HG02623 (cell line): ENCODE measurements around the gene COX14.
"Not testable (repeated sequence)": the region's sequence is repeated elsewhere in the genome, so short reads cannot be mapped to it uniquely, and the experiment has no call there.

ENCODE experiments used
- ATAC-seq: cut with Tn5 transposase; IDR thresholded peaks from one replicate; pipeline ENCODE4 v1.9.1; 2021; ENCODE audit warnings: moderate library complexity; ENCODE audit not compliant: unreplicated experiment

COX14 gene

GRCh38 chr12:50151047-50151687 is 39.1 kb downstream of the COX14 start:
- ATAC-seq = no peak

GRCh38 chr12:50154947-50155346 is 42.9 kb downstream of the COX14 start:
- ATAC-seq = not testable (repeated sequence)

GRCh38 chr12:50156641-50157040 is 44.6 kb downstream of the COX14 start:
- no peak for ATAC-seq

- ATAC-seq = no peak
These were observed 45.2 kb downstream of the COX14 start for GRCh38 chr12:50157259-50157658.

GRCh38 chr12:50160643-50161042 is 48.6 kb downstream of the COX14 start:
- no peak for ATAC-seq

- ATAC-seq = no peak
These were observed 50.2 kb downstream of the COX14 start for GRCh38 chr12:50162230-50162629.

- ATAC-seq = no peak
These were observed 52.9 kb downstream of the COX14 start for GRCh38 chr12:50164963-50165362.

- ATAC-seq = no peak
These were observed 54.7 kb downstream of the COX14 start for GRCh38 chr12:50166799-50167048.

- ATAC-seq = peak; percentile 95
These were observed 55.2 kb downstream of the COX14 start, which contains the start of gene CERS5 for GRCh38 chr12:50167049-50167828. Gene CERS5, minus strand, starts transcription at chr12:50167369. Its CDS starts 72 bp downstream, at chr12:50167297.
